Panc1 (cell line): ENCODE data around the gene CACNA1G. TPM values are rescaled to one million over a fixed set of nuclear protein-coding genes. Genes with fewer than 3 reads are reported as not detected.

Experiments used
- ATAC-seq: fragments of 200-7000 bp; cut with Tn5 transposase; 2 replicates; pipeline ENCODE4 v1.9.1; 2020; ENCODE audit warnings: mild to moderate bottlenecking, moderate library complexity
- BruUV-seq: library from RNA; stranded (reverse); fragments of 400-500 nt; replicated peaks from 2 replicates; lab custom pipeline; 2021; lab: Mats Ljungman, UMichigan
- CTCF ChIA-PET: fragments of 300-600 bp; sonication (Branson Sonifier 250); formaldehyde crosslinking; loops from one replicate; lab custom pipeline; 2022; ENCODE audit warnings: antibody characterized with exemption; lab: Charles Lee
- POLR2A ChIA-PET: fragments of 300-600 bp; sonication (Branson Sonifier 250); formaldehyde crosslinking; loops from one replicate; lab custom pipeline; 2022; ENCODE audit warnings: antibody characterized with exemption; lab: Charles Lee
- DNase-seq: peaks from one replicate; pipeline ENCODE4 v3.0.0-alpha.2; 2010; ENCODE audit warnings: low read depth, low spot score
- H3K27ac ChIP-seq: 2 replicates; pipeline ENCODE4 v1.5.1; 2011; ENCODE audit warnings: mild to moderate bottlenecking, low read length, inconsistent platforms
- H3K27me3 ChIP-seq: fragments of 200-500 bp; sonication (Bioruptor generic); 2 replicates; pipeline ENCODE4 v1.6.0; 2014; ENCODE audit warnings: low read length, inconsistent platforms; ENCODE audit not compliant: control insufficient read depth, insufficient read depth
- H3K36me3 ChIP-seq: fragments of 200-500 bp; sonication (Bioruptor generic); 2 replicates; pipeline ENCODE4 v1.5.1; 2014; ENCODE audit warnings: inconsistent platforms, mild to moderate bottlenecking, low read length, moderate library complexity; ENCODE audit not compliant: control insufficient read depth, insufficient read depth
- H3K4me1 ChIP-seq: 2 replicates; pipeline ENCODE4 v1.5.1; 2011; ENCODE audit warnings: inconsistent platforms, mild to moderate bottlenecking, low read length, moderate library complexity; ENCODE audit not compliant: control insufficient read depth, insufficient read depth
- H3K4me3 ChIP-seq, 2 experiments: 2 replicates each; pipeline ENCODE4 v1.5.1; 2011 to 2012; ENCODE audit warnings: low read depth in 2 of 2, low read length in 2 of 2, mild to moderate bottlenecking in 2 of 2, inconsistent platforms in 1 of 2, moderate library complexity in 1 of 2
- H3K9me3 ChIP-seq: fragments of 200-500 bp; sonication (Bioruptor generic); 2 replicates; pipeline ENCODE4 v1.5.1; 2014; ENCODE audit warnings: low read depth, mild to moderate bottlenecking, inconsistent platforms, low read length, moderate library complexity; ENCODE audit not compliant: control insufficient read depth, insufficient read depth
- CTCF ChIP-seq: fragments of 450-650 bp; IDR thresholded peaks from 2 replicates; pipeline ENCODE4 v1.5.1; 2017; ENCODE audit warnings: mild to moderate bottlenecking
- POLR2AphosphoS5 ChIP-seq: IDR thresholded peaks from 2 replicates; pipeline ENCODE4 v1.6.1; 2012; ENCODE audit warnings: mild to moderate bottlenecking, low read depth, low read length, moderate library complexity
- SIN3A ChIP-seq: IDR thresholded peaks from 2 replicates; pipeline ENCODE4 v1.6.1; 2012; ENCODE audit warnings: low read depth, mild to moderate bottlenecking, low read length, moderate library complexity, borderline replicate concordance; ENCODE audit not compliant: insufficient read depth
- TCF7L2 ChIP-seq: IDR thresholded peaks from 2 replicates; pipeline ENCODE4 v1.6.1; 2011; ENCODE audit warnings: mild to moderate bottlenecking, low read depth, low read length, inconsistent platforms
- in situ Hi-C: cut with HindIII; loops from 2 replicates; pipeline ENCODE4 v1.10.0; 2016; ENCODE audit warnings: low sequenced_read_pairs, low pct_unique_long_range_greater_than_20kb
- intact Hi-C: fragments of 100-400 bp; cut with micrococcal nuclease; formaldehyde crosslinking; loops from one replicate; pipeline ENCODE4 v1.10.0; 2022; ENCODE audit not compliant: unreplicated experiment
- total RNA-seq: library from RNA; stranded (reverse); gene quantifications from one replicate; pipeline ENCODE4 v1.2.1, GENCODE V29; 2021; ENCODE audit not compliant: unreplicated experiment
- TF ChIP-seq, protein P1 (sequence below), 2 experiments: IDR thresholded peaks; 2 replicates each; pipeline ENCODE4 v1.6.1; 2011 to 2012; ENCODE audit warnings: low read depth in 2 of 2, control low read depth in 1 of 2, low read length in 1 of 2, mild to moderate bottlenecking in 1 of 2, moderate library complexity in 1 of 2; ENCODE audit not compliant: insufficient read depth in 1 of 2

The CACNA1G gene
- total RNA-seq, 1 experiment from 2014 or later: 10.0 TPM

DNA sequence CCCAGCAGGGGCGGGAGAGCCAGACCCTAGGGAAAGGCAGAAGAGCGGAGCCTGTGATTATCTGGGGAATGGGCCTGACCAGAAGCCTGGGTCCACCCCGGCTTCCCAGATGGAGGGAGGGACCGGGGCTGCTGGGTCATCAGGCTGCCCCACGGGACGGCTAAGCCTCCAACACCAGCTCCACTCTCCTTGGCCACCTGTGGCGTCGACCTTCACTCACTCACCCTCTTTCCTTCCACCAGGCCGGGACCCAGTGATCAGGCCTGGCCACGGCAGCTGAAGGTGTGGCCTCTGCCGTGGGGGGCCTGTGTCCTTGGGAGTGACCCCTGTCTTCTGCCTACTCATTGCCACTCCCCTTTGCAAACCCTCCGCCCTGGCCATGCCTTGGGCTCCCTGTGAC is 51.8 kb downstream of the CACNA1G start:
- Histone ChIP-seq H3K27ac (no peak overlapping the region), H3K27me3 (no peaks in the 10 kb centered on the region), H3K4me3 (no peak overlapping the region), H3K36me3 (no peaks in the 10 kb centered on the region; the same call in 1 of the 2 replicates), H3K9me3 (no peaks in the 10 kb centered on the region), H3K4me1 (no peaks in the 10 kb centered on the region)
- ChIA-PET POLR2A (interaction anchor here (0.5 kb wide), 1 partner anchor 57 kb away, joined by 7 read pairs; no protein-coding TSS in a partner anchor), CTCF (no interaction called here)
- TF ChIP-seq TCF7L2 (no peak), SIN3A (no peak), POLR2AphosphoS5 (no peak), CTCF (no peak)
- TF ChIP-seq, protein P1, sequence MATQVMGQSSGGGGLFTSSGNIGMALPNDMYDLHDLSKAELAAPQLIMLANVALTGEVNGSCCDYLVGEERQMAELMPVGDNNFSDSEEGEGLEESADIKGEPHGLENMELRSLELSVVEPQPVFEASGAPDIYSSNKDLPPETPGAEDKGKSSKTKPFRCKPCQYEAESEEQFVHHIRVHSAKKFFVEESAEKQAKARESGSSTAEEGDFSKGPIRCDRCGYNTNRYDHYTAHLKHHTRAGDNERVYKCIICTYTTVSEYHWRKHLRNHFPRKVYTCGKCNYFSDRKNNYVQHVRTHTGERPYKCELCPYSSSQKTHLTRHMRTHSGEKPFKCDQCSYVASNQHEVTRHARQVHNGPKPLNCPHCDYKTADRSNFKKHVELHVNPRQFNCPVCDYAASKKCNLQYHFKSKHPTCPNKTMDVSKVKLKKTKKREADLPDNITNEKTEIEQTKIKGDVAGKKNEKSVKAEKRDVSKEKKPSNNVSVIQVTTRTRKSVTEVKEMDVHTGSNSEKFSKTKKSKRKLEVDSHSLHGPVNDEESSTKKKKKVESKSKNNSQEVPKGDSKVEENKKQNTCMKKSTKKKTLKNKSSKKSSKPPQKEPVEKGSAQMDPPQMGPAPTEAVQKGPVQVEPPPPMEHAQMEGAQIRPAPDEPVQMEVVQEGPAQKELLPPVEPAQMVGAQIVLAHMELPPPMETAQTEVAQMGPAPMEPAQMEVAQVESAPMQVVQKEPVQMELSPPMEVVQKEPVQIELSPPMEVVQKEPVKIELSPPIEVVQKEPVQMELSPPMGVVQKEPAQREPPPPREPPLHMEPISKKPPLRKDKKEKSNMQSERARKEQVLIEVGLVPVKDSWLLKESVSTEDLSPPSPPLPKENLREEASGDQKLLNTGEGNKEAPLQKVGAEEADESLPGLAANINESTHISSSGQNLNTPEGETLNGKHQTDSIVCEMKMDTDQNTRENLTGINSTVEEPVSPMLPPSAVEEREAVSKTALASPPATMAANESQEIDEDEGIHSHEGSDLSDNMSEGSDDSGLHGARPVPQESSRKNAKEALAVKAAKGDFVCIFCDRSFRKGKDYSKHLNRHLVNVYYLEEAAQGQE (IDR thresholded peaks at IDR 0.05; ENCODE audit: insufficient read depth in 1 of 2, low read depth in 2 of 2, low read length in 1 of 2): no peak
- in situ Hi-C loops (no loop called here), intact Hi-C loops (no loop called here)
- BruUV-seq: no TSS peak
- ATAC-seq (no peak), DNase-seq (no peak)

- Histone ChIP-seq H3K27ac (no peak overlapping the region), H3K4me1 (no peaks in the 10 kb centered on the region), H3K9me3 (no peaks in the 10 kb centered on the region), H3K4me3 (no peak overlapping the region), H3K27me3 (no peaks in the 10 kb centered on the region), H3K36me3 (no peaks in the 10 kb centered on the region; the same call in 1 of the 2 replicates)
- ATAC-seq (no peak), DNase-seq (no peak)
- CTCF ChIA-PET: interaction anchor here (0.6 kb wide), 1 partner anchor 15 kb away, joined by 3 read pairs; no protein-coding TSS in a partner anchor
- POLR2A ChIA-PET: no interaction called here
- intact Hi-C loops: no loop called here
- BruUV-seq: no TSS peak
- in situ Hi-C loops: no loop called here
- TF ChIP-seq CTCF (no peak), TCF7L2 (no peak), SIN3A (no peak), POLR2AphosphoS5 (no peak)
- TF ChIP-seq, protein P1 (IDR thresholded peaks at IDR 0.05; ENCODE audit: insufficient read depth in 1 of 2, low read depth in 2 of 2, low read length in 1 of 2): no peak
These were observed 52.8 kb downstream of the CACNA1G start for GRCh38 chr17:50613007-50613992.
